IMR-90 (cell line): ENCODE results near the gene TTC38. TPM values are rescaled to one million over a fixed set of nuclear protein-coding genes. Genes with fewer than 3 reads are reported as not detected.

ENCODE experiments used
- ATAC-seq: fragments of 200-7000 bp; cut with Tn5 transposase; 2 replicates; pipeline ENCODE4 v1.9.1; 2020; ENCODE audit warnings: low read depth, mild to moderate bottlenecking, moderate library complexity
- BruUV-seq: library from RNA; stranded (reverse); fragments of 400-500 nt; replicated peaks from 2 replicates; lab custom pipeline; 2021; lab: Mats Ljungman, UMichigan
- CTCF ChIA-PET: fragments of 300-600 bp; formaldehyde crosslinking; extraction: SDS; loops from one replicate; lab custom pipeline; 2021; ENCODE audit warnings: antibody characterized with exemption; lab: Yijun Ruan, JAX
- POLR2A ChIA-PET: fragments of 300-600 bp; sonication (Branson Sonifier 250); formaldehyde crosslinking; loops from one replicate; lab custom pipeline; 2022; ENCODE audit warnings: antibody characterized with exemption; ENCODE audit not compliant: unreplicated experiment; lab: Charles Lee
- DNase-seq: peaks from one replicate; pipeline ENCODE4 v3.0.0; 2013
- H2AFZ ChIP-seq: replicated peaks from 2 replicates; pipeline ENCODE3; 2013; ENCODE audit warnings: low read length, mild to moderate bottlenecking; ENCODE audit not compliant: poor library complexity
- H2AK5ac ChIP-seq: 2 replicates; pipeline ENCODE4 v1.6.1; 2013; ENCODE audit warnings: low read depth, low read length, inconsistent platforms
- H2AK9ac ChIP-seq: replicated peaks from 2 replicates; pipeline ENCODE3; 2013; ENCODE audit warnings: mild to moderate bottlenecking, low read depth, low read length, moderate library complexity; ENCODE audit not compliant: poor library complexity
- H2BK120ac ChIP-seq: 2 replicates; pipeline ENCODE4 v1.6.1; 2013; ENCODE audit warnings: low read depth, low read length, inconsistent platforms
- H2BK15ac ChIP-seq: 3 replicates; pipeline ENCODE4 v1.6.1; 2013; ENCODE audit warnings: low read depth, low read length, inconsistent platforms
- H2BK20ac ChIP-seq: 2 replicates; pipeline ENCODE4 v1.6.1; 2013; ENCODE audit warnings: low read depth, mild to moderate bottlenecking, inconsistent platforms, low read length, moderate library complexity
- H2BK5ac ChIP-seq: 2 replicates; pipeline ENCODE4 v1.6.1; 2013; ENCODE audit warnings: mild to moderate bottlenecking, low read depth, low read length, inconsistent platforms; ENCODE audit not compliant: poor library complexity, severe bottlenecking
- H3K14ac ChIP-seq: replicated peaks from 2 replicates; pipeline ENCODE4 v1.6.1; 2013; ENCODE audit warnings: low read depth, low read length, inconsistent platforms
- H3K18ac ChIP-seq: 2 replicates; pipeline ENCODE4 v1.6.1; 2013; ENCODE audit warnings: low read depth, low read length, control low read depth
- H3K23ac ChIP-seq: 2 replicates; pipeline ENCODE4 v1.6.1; 2013; ENCODE audit warnings: low read depth, low read length, inconsistent platforms
- H3K27ac ChIP-seq: 2 replicates; pipeline ENCODE4 v1.5.1; 2013; ENCODE audit warnings: mild to moderate bottlenecking, control low read depth, low read length; ENCODE audit not compliant: insufficient read depth
- H3K27me3 ChIP-seq: 2 replicates; pipeline ENCODE4 v1.6.1; 2013; ENCODE audit warnings: low read length; ENCODE audit not compliant: control insufficient read depth, insufficient read depth
- H3K36me3 ChIP-seq: 2 replicates; pipeline ENCODE4 v1.6.1; 2013; ENCODE audit warnings: low read length, mixed read lengths; ENCODE audit not compliant: control insufficient read depth, insufficient read depth
- H3K4ac ChIP-seq: 2 replicates; pipeline ENCODE4 v1.6.1; 2013; ENCODE audit warnings: low read depth, low read length, inconsistent platforms
- H3K4me1 ChIP-seq: 2 replicates; pipeline ENCODE4 v1.6.1; 2013; ENCODE audit warnings: low read length, mixed read lengths; ENCODE audit not compliant: control insufficient read depth, insufficient read depth
- H3K4me2 ChIP-seq: 2 replicates; pipeline ENCODE4 v1.6.1; 2013; ENCODE audit warnings: low read depth, mild to moderate bottlenecking, control low read depth, low read length, moderate library complexity
- H3K4me3 ChIP-seq: 2 replicates; pipeline ENCODE4 v1.5.1; 2013; ENCODE audit warnings: low read depth, mild to moderate bottlenecking, control low read depth, low read length, moderate library complexity; ENCODE audit not compliant: insufficient read depth
- H3K56ac ChIP-seq: 2 replicates; pipeline ENCODE4 v1.6.1; 2013; ENCODE audit warnings: low read length, inconsistent platforms; ENCODE audit not compliant: insufficient read depth; ENCODE audit errors: extremely low read depth
- H3K79me1 ChIP-seq, 2 experiments: 2 replicates each; pipeline ENCODE4 v1.6.1; 2013; ENCODE audit warnings: low read length in 2 of 2, inconsistent platforms in 1 of 2, low read depth in 1 of 2
- H3K9ac ChIP-seq: 2 replicates; pipeline ENCODE4 v1.6.1; 2013; ENCODE audit warnings: low read depth, low read length, control low read depth
- H3K9me1 ChIP-seq: 2 replicates; pipeline ENCODE4 v1.6.1; 2013; ENCODE audit warnings: low read length, inconsistent platforms; ENCODE audit not compliant: insufficient read depth
- H3K9me3 ChIP-seq: 2 replicates; pipeline ENCODE4 v1.6.1; 2013; ENCODE audit warnings: low read length; ENCODE audit not compliant: control insufficient read depth, insufficient read depth
- H4K20me1 ChIP-seq: 2 replicates; pipeline ENCODE4 v1.6.1; 2013; ENCODE audit warnings: low read length, inconsistent platforms; ENCODE audit not compliant: insufficient read depth
- H4K5ac ChIP-seq: 2 replicates; pipeline ENCODE4 v1.6.1; 2013; ENCODE audit warnings: mild to moderate bottlenecking, low read depth, low read length, control low read depth
- H4K8ac ChIP-seq, 2 experiments: 2 replicates each; pipeline ENCODE4 v1.6.1; 2013; ENCODE audit warnings: low read depth in 2 of 2, low read length in 2 of 2, control low read depth in 1 of 2, inconsistent platforms in 1 of 2
- H4K91ac ChIP-seq: 2 replicates; pipeline ENCODE4 v1.6.1; 2013; ENCODE audit warnings: low read depth, low read length, inconsistent platforms; ENCODE audit not compliant: insufficient read depth
- CHD1 ChIP-seq: IDR thresholded peaks from 2 replicates; pipeline ENCODE4 v1.6.1; 2012; ENCODE audit warnings: low read depth, low read length, improper control_type of control experiment
- MAZ ChIP-seq: IDR thresholded peaks from 2 replicates; pipeline ENCODE4 v1.6.1; 2012; ENCODE audit warnings: low read depth, mild to moderate bottlenecking, low read length, improper control_type of control experiment, moderate library complexity, borderline replicate concordance
- MXI1 ChIP-seq: IDR thresholded peaks from 2 replicates; pipeline ENCODE4 v1.6.1; 2012; ENCODE audit warnings: low read depth, mild to moderate bottlenecking, low read length, moderate library complexity, borderline replicate concordance
- RAD21 ChIP-seq: IDR thresholded peaks from 2 replicates; pipeline ENCODE4 v1.6.1; 2012; ENCODE audit warnings: low read length, improper control_type of control experiment
- RFX5 ChIP-seq: IDR thresholded peaks from 2 replicates; pipeline ENCODE4 v1.8.0; 2012; ENCODE audit warnings: low read depth, mild to moderate bottlenecking, low read length, moderate library complexity
- WGBS, 2 experiments: methylation state at CpG; one replicate each; pipeline versions ENCODE4 v1.1.5 to v1.1.7; 2013; ENCODE audit warnings: missing lambda C conversion rate in 2 of 2; ENCODE audit not compliant: insufficient read length in 1 of 2; ENCODE audit errors: extremely low coverage in 2 of 2; 5-methylcytosine and 5-hydroxymethylcytosine counted together
- dilution Hi-C: fragments of 300-500 bp; cut with HindIII; formaldehyde crosslinking; loops from one replicate; pipeline ENCODE4 v1.14.3; 2018; ENCODE audit warnings: low sequenced_read_pairs; ENCODE audit not compliant: unreplicated experiment
- in situ Hi-C: fragments of 300-500 bp; cut with MboI; formaldehyde crosslinking; loops from 3 replicates; pipeline ENCODE4 v1.14.3; 2019; ENCODE audit warnings: low sequenced_read_pairs, inconsistent platforms, mixed read lengths
- intact Hi-C: fragments of 100-400 bp; cut with micrococcal nuclease; formaldehyde crosslinking; loops from 2 replicates; pipeline ENCODE4 v1.10.0; 2022
- polyA plus RNA-seq, 3 experiments: library from polyadenylated mRNA; depleted of rRNA; stranded (reverse); fragments of >200 nt; gene quantifications; 2 replicates each; pipeline ENCODE4 v1.2.3, GENCODE V29; 2012; ENCODE audit warnings: low replicate concordance in 1 of 3
- total RNA-seq: library from RNA; depleted of rRNA; stranded (reverse); fragments of >200 nt; gene quantifications from 2 replicates; pipeline ENCODE4 v1.2.3, GENCODE V29; 2012
- TF ChIP-seq, protein P1 (sequence below): fragments of 150-350 bp; IDR thresholded peaks from 2 replicates; pipeline ENCODE4 v1.6.1; 2016; ENCODE audit warnings: low read depth, mild to moderate bottlenecking, low read length, moderate library complexity, borderline replicate concordance
- TF ChIP-seq, protein P2 (sequence below): conservative IDR thresholded peaks from 2 replicates; pipeline ENCODE4 v1.5.1; 2012; ENCODE audit warnings: mild to moderate bottlenecking, low read depth, low read length, improper control_type of control experiment
- TF ChIP-seq, protein P3 (sequence below): fragments of 150-350 bp; IDR thresholded peaks from 2 replicates; pipeline ENCODE4 v1.6.1; 2017; ENCODE audit warnings: mild to moderate bottlenecking, antibody characterized with exemption, low read length, low read depth

Gene TTC38
- total and polyA plus RNA-seq, 2 of the 4 experiments (the other 2 are of a cell fraction), result 43.6 to 52.3 TPM

DNA sequence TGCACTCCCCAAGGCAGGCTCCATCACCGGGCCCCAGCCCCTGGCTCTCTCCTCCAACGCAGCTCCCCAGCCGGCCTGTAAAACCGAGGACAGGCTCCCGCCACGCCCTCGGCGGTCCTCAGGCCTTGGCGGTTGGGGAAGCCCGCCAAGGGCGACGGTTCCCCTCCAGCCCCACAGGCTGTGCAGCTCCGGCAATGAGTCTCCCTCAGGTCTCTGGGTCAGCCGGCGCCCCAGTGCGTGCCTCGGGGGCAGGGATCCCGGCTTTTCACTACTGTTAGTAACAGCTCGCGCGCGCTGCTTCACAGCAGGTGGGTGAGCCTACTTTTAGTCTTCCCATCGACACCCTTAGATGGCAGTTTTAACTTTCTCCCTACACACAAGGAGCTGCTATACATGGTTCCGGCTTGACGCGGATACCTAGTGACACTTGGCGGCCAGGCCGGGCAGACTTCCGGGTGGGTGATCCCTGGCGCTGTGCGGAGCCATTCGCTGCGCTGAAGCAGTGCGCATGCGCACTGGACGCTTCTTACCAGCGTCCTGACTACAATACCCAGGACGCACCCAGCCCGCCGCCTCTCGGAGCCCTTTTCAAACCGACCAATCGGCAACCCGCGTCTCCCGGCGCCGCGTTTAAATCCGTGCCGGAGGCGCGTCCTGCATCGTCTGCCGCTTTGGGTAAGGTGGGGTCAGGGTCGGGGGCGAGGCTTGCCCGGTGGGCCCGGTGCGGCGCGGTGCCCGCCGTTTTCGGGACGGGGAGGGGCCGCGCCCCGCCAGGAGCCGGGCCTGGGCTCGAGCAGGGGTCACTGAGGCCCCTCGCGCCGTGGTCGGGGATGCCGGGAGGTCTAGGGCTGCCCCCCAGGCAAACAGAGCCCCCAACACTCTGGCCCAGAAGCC, 28.7 kb downstream of the TTC38 start, which contains the start of gene GTSE1:
GTSE1 (plus strand) TSS at position 614 of the 894 bp plus-strand sequence. CDS start 531 bp downstream, outside the sequence.
- Histone ChIP-seq H3K23ac (peak within 1 kb of the TSS; percentile 84), H3K4ac (peak within 1 kb of the TSS; percentile 80), H3K36me3 (peaks cover 15% of the 10 kb centered on the region; the same call in 1 of the 2 replicates), H2BK20ac (peak within 1 kb of the TSS; percentile 20; the same call in 1 of the 2 replicates), H3K4me3 (peak within 1 kb of the TSS; percentile 47), H3K79me1 (peaks cover 12 to 45% of the 10 kb centered on the region in 2 experiments; a peak in 3 of 4 replicates), H3K9me3 (no peaks in the 10 kb centered on the region), H2AK9ac (peak within 1 kb of the TSS; percentile 90), H3K56ac (peak within 1 kb of the TSS; percentile 82), H4K5ac (peak within 1 kb of the TSS; percentile 51), H3K9ac (peak within 1 kb of the TSS; percentile 84), H2BK5ac (peak within 1 kb of the TSS; percentile 73), H3K27me3 (no peaks in the 10 kb centered on the region), H2BK15ac (no peak within 1 kb of the TSS; the same call in 2 of the 3 replicates), H4K20me1 (no peaks in the 10 kb centered on the region), H3K27ac (peak within 1 kb of the TSS; percentile 71), H4K91ac (peak within 1 kb of the TSS; percentile 87), H3K4me1 (peaks cover 11% of the 10 kb centered on the region), H4K8ac (peak within 1 kb of the TSS; percentile 76 to 99), H2AFZ (peak within 1 kb of the TSS; percentile 94), H3K18ac (peak within 1 kb of the TSS; percentile 7), H2BK120ac (peak within 1 kb of the TSS; percentile 17; the same call in 1 of the 2 replicates), H3K14ac (peak within 1 kb of the TSS; percentile 77), H3K4me2 (peak within 1 kb of the TSS; percentile 96), H3K9me1 (peaks cover 29% of the 10 kb centered on the region), H2AK5ac (peak within 1 kb of the TSS; percentile 91)
- dilution Hi-C loops (no loop called here), in situ Hi-C loops (loop anchor here (5.0 kb wide), 1 partner anchor 174 kb away; no protein-coding TSS in a partner anchor), intact Hi-C loops (loop anchor here (5.0 kb wide), 1 partner anchor 174 kb away; no protein-coding TSS in a partner anchor)
- BruUV-seq, result no TSS peak
- 1% methylated on average over 30 of the region's 76 CpGs; no CpG with 5 or more reads in 1 of the 2 experiments for WGBS, 2 experiments
- ChIA-PET POLR2A (interaction anchor here (0.5 kb wide), 1 partner anchor 12 kb away, joined by 4 read pairs; no protein-coding TSS in a partner anchor), CTCF (no interaction called here)
- TF ChIP-seq, protein P1, sequence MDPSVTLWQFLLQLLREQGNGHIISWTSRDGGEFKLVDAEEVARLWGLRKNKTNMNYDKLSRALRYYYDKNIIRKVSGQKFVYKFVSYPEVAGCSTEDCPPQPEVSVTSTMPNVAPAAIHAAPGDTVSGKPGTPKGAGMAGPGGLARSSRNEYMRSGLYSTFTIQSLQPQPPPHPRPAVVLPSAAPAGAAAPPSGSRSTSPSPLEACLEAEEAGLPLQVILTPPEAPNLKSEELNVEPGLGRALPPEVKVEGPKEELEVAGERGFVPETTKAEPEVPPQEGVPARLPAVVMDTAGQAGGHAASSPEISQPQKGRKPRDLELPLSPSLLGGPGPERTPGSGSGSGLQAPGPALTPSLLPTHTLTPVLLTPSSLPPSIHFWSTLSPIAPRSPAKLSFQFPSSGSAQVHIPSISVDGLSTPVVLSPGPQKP, result no peak
- TF ChIP-seq CHD1, result no peak
- 0 out of 2 replicates have a peak, but pooled peaks have one; percentile 13 for TF ChIP-seq MAZ
- peak; percentile 96 for TF ChIP-seq MXI1
- TF ChIP-seq, protein P2, sequence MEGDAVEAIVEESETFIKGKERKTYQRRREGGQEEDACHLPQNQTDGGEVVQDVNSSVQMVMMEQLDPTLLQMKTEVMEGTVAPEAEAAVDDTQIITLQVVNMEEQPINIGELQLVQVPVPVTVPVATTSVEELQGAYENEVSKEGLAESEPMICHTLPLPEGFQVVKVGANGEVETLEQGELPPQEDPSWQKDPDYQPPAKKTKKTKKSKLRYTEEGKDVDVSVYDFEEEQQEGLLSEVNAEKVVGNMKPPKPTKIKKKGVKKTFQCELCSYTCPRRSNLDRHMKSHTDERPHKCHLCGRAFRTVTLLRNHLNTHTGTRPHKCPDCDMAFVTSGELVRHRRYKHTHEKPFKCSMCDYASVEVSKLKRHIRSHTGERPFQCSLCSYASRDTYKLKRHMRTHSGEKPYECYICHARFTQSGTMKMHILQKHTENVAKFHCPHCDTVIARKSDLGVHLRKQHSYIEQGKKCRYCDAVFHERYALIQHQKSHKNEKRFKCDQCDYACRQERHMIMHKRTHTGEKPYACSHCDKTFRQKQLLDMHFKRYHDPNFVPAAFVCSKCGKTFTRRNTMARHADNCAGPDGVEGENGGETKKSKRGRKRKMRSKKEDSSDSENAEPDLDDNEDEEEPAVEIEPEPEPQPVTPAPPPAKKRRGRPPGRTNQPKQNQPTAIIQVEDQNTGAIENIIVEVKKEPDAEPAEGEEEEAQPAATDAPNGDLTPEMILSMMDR, result peak; percentile 32; the same call in 1 of the 2 replicates
- TF ChIP-seq RAD21, result peak; percentile 42; the same call in 1 of the 2 replicates
- TF ChIP-seq, protein P3, sequence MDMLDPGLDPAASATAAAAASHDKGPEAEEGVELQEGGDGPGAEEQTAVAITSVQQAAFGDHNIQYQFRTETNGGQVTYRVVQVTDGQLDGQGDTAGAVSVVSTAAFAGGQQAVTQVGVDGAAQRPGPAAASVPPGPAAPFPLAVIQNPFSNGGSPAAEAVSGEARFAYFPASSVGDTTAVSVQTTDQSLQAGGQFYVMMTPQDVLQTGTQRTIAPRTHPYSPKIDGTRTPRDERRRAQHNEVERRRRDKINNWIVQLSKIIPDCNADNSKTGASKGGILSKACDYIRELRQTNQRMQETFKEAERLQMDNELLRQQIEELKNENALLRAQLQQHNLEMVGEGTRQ, result no peak; the same call in 1 of the 2 replicates
- TF ChIP-seq RFX5, result no peak
- ATAC-seq (peak; percentile 98), DNase-seq (peak; percentile 96)
